Measurements from ENCODE around the gene ADIPOR1.

Gene ADIPOR1

DNA sequence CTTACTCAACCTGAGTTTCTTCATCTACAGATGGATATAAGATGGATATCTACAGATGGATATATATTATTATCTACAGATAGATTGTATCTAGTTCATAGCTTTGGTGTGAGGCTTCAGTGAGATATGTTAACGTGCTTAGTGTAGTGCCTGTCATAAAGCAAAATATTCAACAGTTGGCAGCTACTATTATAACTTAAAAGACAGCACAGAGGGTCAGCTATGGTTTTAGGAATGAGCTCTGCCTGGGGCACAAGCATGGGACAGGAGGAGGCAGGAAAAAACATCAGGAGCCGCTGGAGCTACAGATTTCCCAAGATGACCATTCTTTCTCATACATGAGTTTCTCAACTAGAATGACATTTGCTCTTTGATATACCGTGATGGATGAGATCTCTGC, 10.2 kb upstream of the ADIPOR1 start:
- Histone ChIP-seq H3K9ac (ENCODE audit: low read length) (no peak overlapping the region), H3K9me3 (ENCODE audit: control insufficient read depth, insufficient read depth, low read depth, low read length) (no peaks in the 10 kb centered on the region), H3K4me3 (ENCODE audit: low read depth, low read length) (peak overlapping the region; percentile 62)

DNA sequence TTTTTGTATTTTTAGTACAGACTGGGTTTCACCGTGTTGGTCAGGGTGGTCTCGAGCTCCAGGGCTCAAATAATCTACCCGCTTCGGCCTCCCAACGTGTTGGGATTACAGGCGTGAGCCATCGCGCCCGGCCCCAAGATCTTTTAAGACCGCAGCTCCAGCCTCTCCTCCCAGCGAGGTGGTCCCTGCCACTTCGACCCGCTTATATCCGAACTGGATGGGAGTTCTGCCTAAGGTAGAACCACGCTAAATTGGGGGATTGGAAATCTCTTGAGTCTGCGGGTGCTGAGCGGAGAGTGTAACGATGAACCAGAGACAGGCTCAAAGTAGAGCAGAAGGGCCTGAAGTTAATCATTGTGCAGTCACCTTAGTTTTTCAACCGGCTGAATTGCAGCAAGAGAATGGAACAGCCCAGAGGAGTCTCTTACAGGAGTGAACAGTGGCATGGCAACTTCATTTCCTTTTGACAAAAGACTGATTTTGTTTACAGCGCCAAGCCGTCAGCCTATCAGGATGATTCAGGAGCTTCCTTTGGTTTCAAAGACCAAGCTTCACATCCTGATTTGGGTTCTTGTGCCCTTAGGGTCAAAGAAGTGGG, 9.7 kb upstream of the ADIPOR1 start:
- 0 out of 2 replicates have a peak, but pooled peaks cover 3% of the 10 kb centered on the region for H3K27me3 ChIP-seq (ENCODE audit: control insufficient read depth, insufficient read depth, low read length)
- peak overlapping the region; percentile 65 for H3K9ac ChIP-seq (ENCODE audit: low read length)
- peak overlapping the region; percentile 62 for H3K4me3 ChIP-seq (ENCODE audit: low read depth, low read length)
- H3K36me3 ChIP-seq (ENCODE audit: control insufficient read depth, insufficient read depth, low read length), result peaks cover 20% of the 10 kb centered on the region
- peaks cover 6% of the 10 kb centered on the region for H3K4me1 ChIP-seq (ENCODE audit: control insufficient read depth, insufficient read depth, low read length)
- H3K27ac ChIP-seq (ENCODE audit: low read depth, low read length), result no peak overlapping the region
- no peaks in the 10 kb centered on the region for H3K9me3 ChIP-seq (ENCODE audit: control insufficient read depth, insufficient read depth, low read depth, low read length)

More for the DNA sequence above, 10.2 kb upstream of the ADIPOR1 start:
- H3K4me1 ChIP-seq (ENCODE audit: control insufficient read depth, insufficient read depth, low read length), result peaks cover 6% of the 10 kb centered on the region
- H3K27me3 ChIP-seq (ENCODE audit: control insufficient read depth, insufficient read depth, low read length), result 0 out of 2 replicates have a peak, but pooled peaks cover 3% of the 10 kb centered on the region
- H3K36me3 ChIP-seq (ENCODE audit: control insufficient read depth, insufficient read depth, low read length), result peaks cover 15% of the 10 kb centered on the region
- H3K27ac ChIP-seq (ENCODE audit: low read depth, low read length), result no peak overlapping the region

DNA sequence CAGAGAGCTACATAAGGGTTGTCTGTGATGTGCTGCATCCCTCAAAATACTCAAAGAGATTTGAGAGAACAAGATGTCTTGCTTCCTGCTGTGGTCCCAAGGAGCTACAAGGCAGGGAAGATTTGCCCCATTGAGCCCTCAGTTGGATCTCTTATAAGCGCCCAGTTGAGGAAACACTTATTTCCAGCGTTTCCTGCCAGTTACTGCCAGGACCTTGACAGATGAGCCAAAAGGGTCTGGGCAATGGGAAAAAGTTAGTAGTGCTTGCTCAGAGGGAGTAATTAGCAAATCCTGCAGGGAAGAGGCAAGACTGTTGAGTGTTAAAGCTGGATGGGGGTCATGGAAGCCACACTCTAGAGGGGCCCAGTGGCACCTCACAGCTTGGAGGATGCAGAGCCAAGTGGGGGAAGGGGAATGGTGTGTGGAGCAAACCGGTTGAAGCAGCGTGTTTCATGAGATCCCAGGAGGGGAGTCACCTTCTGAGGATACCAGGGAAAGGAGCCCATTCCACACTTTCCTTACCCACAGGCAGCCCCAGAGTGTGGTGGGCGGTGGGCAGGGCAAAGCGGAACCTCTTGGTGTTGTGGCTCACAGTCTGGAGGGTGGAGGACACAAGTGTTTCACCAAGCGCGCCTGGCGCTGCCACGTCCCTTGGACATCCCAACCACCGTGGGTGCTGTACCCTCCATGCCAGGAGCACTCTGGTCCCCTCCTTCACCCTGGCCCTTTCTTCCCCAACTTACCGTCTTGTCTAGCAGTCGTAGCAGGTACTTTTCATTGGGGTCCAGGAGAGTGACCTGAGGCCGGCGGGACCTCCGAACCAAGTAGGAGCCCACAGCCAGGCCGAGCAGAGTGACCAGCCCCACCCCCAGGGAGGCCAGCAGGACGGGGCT, 8.1 kb upstream of the ADIPOR1 start:
- Histone ChIP-seq H3K4me1 (ENCODE audit: control insufficient read depth, insufficient read depth, low read length) (peaks cover 6% of the 10 kb centered on the region), H3K9ac (ENCODE audit: low read length) (peak overlapping the region; percentile 85), H3K36me3 (ENCODE audit: control insufficient read depth, insufficient read depth, low read length) (peaks cover 33% of the 10 kb centered on the region), H3K9me3 (ENCODE audit: control insufficient read depth, insufficient read depth, low read depth, low read length) (no peaks in the 10 kb centered on the region), H3K4me3 (ENCODE audit: low read depth, low read length) (peak overlapping the region; percentile 100), H3K27ac (ENCODE audit: low read depth, low read length) (no peak overlapping the region), H3K27me3 (ENCODE audit: control insufficient read depth, insufficient read depth, low read length) (0 out of 2 replicates have a peak, but pooled peaks cover 3% of the 10 kb centered on the region)

DNA sequence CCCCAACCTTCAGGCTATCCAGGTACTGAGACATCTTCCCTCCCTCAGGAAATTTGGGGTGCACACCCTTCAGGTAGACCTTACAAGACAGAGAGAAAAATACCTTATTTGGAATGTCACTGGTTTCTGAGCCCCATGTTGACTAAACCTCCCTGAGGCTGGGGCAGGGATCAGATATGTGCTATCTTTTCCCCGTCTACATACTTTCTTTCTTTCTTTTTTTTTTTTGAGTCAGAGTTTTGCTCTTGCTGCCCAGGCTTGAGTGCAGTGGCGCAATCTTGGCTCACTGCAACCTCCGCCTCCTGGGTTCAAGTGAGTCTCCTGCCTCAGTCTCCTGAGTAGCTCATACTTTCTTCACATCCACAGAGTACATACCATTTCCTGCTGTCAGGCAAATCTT, 7.3 kb upstream of the ADIPOR1 start:
- H3K9ac ChIP-seq (ENCODE audit: low read length), result peak overlapping the region; percentile 19
- no peak overlapping the region for H3K27ac ChIP-seq (ENCODE audit: low read depth, low read length)
- H3K4me1 ChIP-seq (ENCODE audit: control insufficient read depth, insufficient read depth, low read length), result peaks cover 6% of the 10 kb centered on the region
- H3K4me3 ChIP-seq (ENCODE audit: low read depth, low read length), result no peak overlapping the region
- 0 out of 2 replicates have a peak, but pooled peaks cover 3% of the 10 kb centered on the region for H3K27me3 ChIP-seq (ENCODE audit: control insufficient read depth, insufficient read depth, low read length)
- no peaks in the 10 kb centered on the region for H3K9me3 ChIP-seq (ENCODE audit: control insufficient read depth, insufficient read depth, low read depth, low read length)
- peaks cover 33% of the 10 kb centered on the region for H3K36me3 ChIP-seq (ENCODE audit: control insufficient read depth, insufficient read depth, low read length)

DNA sequence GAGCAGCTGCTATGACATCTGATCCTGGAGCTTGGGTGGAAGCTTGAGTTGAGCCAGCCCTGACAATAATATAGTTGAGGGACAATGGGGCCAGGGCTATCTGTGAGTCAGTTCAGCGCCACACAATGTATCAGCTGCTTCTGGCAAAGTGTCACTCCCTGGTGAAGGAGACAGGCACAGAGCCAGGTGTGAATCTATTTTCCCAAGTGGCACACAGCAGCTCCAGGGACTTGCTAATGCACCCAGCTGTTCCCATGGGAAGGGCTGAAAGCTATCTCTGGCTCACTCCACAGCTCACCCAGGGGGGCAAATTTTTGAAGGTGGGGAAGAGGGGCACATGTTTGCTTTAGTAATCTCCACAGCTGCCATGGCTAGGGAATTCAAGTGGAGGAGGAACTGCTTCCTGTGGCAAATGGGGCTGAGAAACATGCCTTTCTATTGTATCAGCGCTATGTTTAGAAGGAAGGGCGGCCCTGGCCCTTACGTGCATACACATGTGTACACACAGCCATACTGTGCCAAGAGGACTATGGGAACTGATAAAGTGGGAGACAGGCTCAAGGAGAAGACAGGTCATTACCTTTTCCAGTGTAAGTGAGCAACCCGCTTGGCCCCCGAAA, 6.8 kb upstream of the ADIPOR1 start:
- Histone ChIP-seq H3K36me3 (ENCODE audit: control insufficient read depth, insufficient read depth, low read length) (peaks cover 33% of the 10 kb centered on the region), H3K27ac (ENCODE audit: low read depth, low read length) (no peak overlapping the region), H3K27me3 (ENCODE audit: control insufficient read depth, insufficient read depth, low read length) (0 out of 2 replicates have a peak, but pooled peaks cover 3% of the 10 kb centered on the region), H3K4me3 (ENCODE audit: low read depth, low read length) (no peak overlapping the region), H3K4me1 (ENCODE audit: control insufficient read depth, insufficient read depth, low read length) (peaks cover 6% of the 10 kb centered on the region), H3K9me3 (ENCODE audit: control insufficient read depth, insufficient read depth, low read depth, low read length) (no peaks in the 10 kb centered on the region), H3K9ac (ENCODE audit: low read length) (peak overlapping the region; percentile 19)

DNA sequence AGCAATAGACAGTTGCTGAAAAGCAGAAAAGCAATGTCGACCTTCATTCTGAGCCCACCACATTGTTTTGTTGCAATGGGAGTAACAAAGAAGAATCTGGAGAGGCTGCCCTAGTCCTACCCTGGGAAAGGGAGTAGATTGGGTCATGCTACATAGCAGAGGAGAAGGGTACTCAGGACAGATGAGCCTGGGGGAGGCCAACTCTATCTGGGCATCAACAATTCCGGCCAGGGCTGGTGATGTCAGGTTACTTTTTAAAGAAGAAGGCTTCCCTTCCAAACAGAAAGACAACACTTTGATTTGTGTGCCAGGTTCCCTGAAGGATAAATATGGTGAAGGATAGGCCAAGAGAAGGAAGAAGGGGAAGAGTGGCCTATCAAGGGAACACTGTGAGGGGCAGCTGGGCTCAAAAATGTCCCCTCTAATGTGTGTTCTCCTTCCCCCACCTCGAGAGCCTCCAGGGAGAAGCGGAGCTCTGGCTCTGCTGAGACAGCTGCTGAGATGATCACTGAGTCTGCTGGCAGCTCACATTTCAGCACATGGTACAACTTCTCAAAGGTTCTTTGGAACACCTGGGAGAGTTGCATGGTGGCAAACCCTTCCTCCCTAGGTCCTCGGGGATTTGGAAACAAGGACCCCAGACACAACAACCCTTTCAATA, 3.2 kb upstream of the ADIPOR1 start:
- no peak overlapping the region for H3K4me3 ChIP-seq (ENCODE audit: low read depth, low read length)
- H3K36me3 ChIP-seq (ENCODE audit: control insufficient read depth, insufficient read depth, low read length), result peaks cover 33% of the 10 kb centered on the region
- H3K27ac ChIP-seq (ENCODE audit: low read depth, low read length), result no peak overlapping the region
- H3K9me3 ChIP-seq (ENCODE audit: control insufficient read depth, insufficient read depth, low read depth, low read length), result no peaks in the 10 kb centered on the region
- H3K4me1 ChIP-seq (ENCODE audit: control insufficient read depth, insufficient read depth, low read length), result peaks cover 13% of the 10 kb centered on the region
- no peak overlapping the region for H3K9ac ChIP-seq (ENCODE audit: low read length)
- no peaks in the 10 kb centered on the region for H3K27me3 ChIP-seq (ENCODE audit: control insufficient read depth, insufficient read depth, low read length)

DNA sequence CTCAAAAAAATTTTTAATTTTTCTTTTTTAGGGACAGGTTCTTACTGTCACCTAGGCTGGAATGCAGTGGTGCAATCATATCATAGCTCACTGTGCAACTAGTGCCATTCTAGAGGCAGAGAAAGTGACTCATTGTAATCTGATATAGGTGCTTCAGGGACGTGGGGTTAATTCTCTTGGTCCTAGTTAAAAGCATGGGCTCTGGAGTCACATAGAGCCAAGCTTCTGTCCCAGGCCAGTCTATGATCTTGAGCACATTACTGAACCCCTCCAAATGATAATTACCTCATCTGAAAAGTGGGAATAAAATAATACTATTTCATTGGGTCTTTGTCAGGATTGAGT, 1.1 kb upstream of the ADIPOR1 start:
- H3K4me3 ChIP-seq (ENCODE audit: low read depth, low read length), result no peak overlapping the region
- peaks cover 10% of the 10 kb centered on the region; the same call in 1 of the 2 replicates for H3K4me1 ChIP-seq (ENCODE audit: control insufficient read depth, insufficient read depth, low read length)
- H3K36me3 ChIP-seq (ENCODE audit: control insufficient read depth, insufficient read depth, low read length), result peaks cover 22% of the 10 kb centered on the region
- no peaks in the 10 kb centered on the region for H3K27me3 ChIP-seq (ENCODE audit: control insufficient read depth, insufficient read depth, low read length)
- no peaks in the 10 kb centered on the region for H3K9me3 ChIP-seq (ENCODE audit: control insufficient read depth, insufficient read depth, low read depth, low read length)
- H3K27ac ChIP-seq (ENCODE audit: low read depth, low read length), result no peak overlapping the region
- H3K9ac ChIP-seq (ENCODE audit: low read length), result no peak overlapping the region

DNA sequence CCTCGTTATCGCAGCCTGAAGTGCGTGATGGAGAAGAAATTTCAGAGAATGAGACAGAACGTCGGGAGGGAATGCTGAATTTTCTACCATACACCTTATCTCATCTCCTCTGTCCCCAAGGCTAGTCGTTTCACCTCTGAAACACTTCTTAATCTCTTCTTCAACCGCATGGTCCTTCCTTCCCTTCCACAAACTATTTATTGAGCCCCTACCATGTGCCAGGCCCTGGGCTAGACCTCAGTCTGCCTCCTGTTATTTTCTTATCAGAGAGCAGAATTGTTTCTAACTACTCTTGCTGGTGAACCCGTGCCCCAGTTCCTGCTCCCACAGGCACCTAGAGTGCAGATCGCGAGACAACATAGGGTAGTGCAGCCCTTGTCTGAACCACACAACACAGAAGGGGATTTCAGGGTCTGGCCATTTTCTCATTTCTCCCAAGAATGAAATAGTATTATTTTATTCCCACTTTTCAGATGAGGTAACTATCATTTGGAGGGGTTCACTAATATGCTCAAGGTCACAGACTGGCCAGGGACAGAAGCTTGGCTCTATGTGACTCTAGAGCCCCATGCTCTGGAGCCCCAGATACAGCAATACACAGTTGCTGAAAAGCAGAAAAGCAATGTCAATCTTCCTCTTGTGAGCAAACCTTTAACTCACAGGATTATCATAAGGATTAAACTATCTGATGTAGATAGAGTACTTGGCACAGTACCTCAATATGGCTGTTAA, 598 bp upstream of the ADIPOR1 start:
- H3K9ac ChIP-seq (ENCODE audit: low read length), result peak overlapping the region; percentile 41
- no peaks in the 10 kb centered on the region for H3K27me3 ChIP-seq (ENCODE audit: control insufficient read depth, insufficient read depth, low read length)
- peaks cover 22% of the 10 kb centered on the region for H3K36me3 ChIP-seq (ENCODE audit: control insufficient read depth, insufficient read depth, low read length)
- H3K9me3 ChIP-seq (ENCODE audit: control insufficient read depth, insufficient read depth, low read depth, low read length), result no peaks in the 10 kb centered on the region
- peak overlapping the region; percentile 71 for H3K4me3 ChIP-seq (ENCODE audit: low read depth, low read length)
- no peak overlapping the region for H3K27ac ChIP-seq (ENCODE audit: low read depth, low read length)
- H3K4me1 ChIP-seq (ENCODE audit: control insufficient read depth, insufficient read depth, low read length), result peaks cover 10% of the 10 kb centered on the region; the same call in 1 of the 2 replicates

DNA sequence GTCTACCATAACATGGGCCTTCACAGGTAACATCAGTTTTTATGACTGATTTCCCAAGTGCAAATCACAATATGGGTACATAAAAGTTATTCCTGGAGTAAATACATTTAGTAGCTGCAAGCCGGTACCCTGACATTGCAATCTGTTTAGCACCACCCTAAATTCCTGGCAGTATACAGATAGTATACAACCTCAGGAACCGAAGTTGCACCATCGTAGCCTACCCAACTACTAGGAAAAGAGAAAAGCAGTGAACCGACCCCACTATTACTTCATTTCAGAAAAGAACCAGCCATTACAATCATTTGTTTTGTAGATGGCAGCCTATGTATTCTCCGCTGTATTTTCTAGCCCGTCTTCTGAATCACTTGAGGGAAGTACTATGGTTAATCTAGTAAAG, 1.1 kb downstream of the ADIPOR1 start:
- Histone ChIP-seq H3K4me1 (ENCODE audit: control insufficient read depth, insufficient read depth, low read length) (peaks cover 10% of the 10 kb centered on the region; the same call in 1 of the 2 replicates), H3K36me3 (ENCODE audit: control insufficient read depth, insufficient read depth, low read length) (peaks cover 8% of the 10 kb centered on the region), H3K4me3 (ENCODE audit: low read depth, low read length) (peak overlapping the region; percentile 71), H3K27ac (ENCODE audit: low read depth, low read length) (no peak overlapping the region), H3K9ac (ENCODE audit: low read length) (peak overlapping the region; percentile 94), H3K9me3 (ENCODE audit: control insufficient read depth, insufficient read depth, low read depth, low read length) (no peaks in the 10 kb centered on the region), H3K27me3 (ENCODE audit: control insufficient read depth, insufficient read depth, low read length) (no peaks in the 10 kb centered on the region)

DNA sequence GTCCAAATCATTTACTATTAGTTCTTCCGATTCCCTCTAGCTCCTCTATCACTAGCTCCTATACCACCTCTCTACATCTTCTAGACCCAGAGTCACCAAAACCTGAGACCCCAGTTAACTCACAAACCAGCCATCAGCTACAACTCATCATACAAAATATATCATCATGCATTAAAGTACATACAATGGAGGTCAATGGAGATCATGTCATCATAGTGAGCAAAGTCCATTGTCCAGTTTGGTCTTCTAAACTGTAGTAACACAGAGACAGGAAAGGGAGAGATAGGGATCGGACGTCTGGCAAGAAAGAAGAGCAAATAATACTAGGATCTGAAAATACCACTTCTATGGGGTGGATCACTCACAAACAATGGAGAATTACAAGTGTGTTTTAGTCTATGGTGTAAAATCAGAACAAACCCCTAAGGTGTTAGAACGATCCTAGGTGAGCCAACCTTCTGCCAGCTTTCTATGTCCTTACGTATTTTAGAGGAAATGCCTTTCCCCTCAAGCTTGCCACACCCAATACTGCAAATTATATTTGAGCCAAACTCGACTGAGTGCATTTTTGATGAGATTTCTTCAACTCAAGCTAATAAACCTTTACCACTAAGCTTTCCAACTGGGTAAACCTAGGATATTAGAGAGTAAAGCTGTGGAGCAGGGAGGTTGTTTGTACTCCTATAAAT, 3.9 kb downstream of the ADIPOR1 start:
- Histone ChIP-seq H3K27me3 (ENCODE audit: control insufficient read depth, insufficient read depth, low read length) (no peaks in the 10 kb centered on the region), H3K4me3 (ENCODE audit: low read depth, low read length) (no peak overlapping the region), H3K36me3 (ENCODE audit: control insufficient read depth, insufficient read depth, low read length) (peaks cover 26% of the 10 kb centered on the region)

More for the DNA sequence above, 3.9 kb downstream of the ADIPOR1 start:
- Histone ChIP-seq H3K9me3 (ENCODE audit: control insufficient read depth, insufficient read depth, low read depth, low read length) (no peaks in the 10 kb centered on the region), H3K9ac (ENCODE audit: low read length) (no peak overlapping the region), H3K27ac (ENCODE audit: low read depth, low read length) (no peak overlapping the region), H3K4me1 (ENCODE audit: control insufficient read depth, insufficient read depth, low read length) (peaks cover 10% of the 10 kb centered on the region; the same call in 1 of the 2 replicates)
